Heart left ventricle (tissue), 13 donors: ENCODE measurements around the gene GTF2F2.

ENCODE experiments used
- POLR2A ChIP-seq, 2 donors: fragments of 450-650 bp; IDR thresholded peaks; one replicate each; pipeline ENCODE4 v1.6.1; 2017; ENCODE audit warnings: antibody characterized with exemption in 2 of 2, mild to moderate bottlenecking in 2 of 2, moderate library complexity in 2 of 2
- TF ChIP-seq, protein P1 (sequence below), 12 donors: fragments of 200-600 bp; sonication (generic) in 4 of 12; IDR thresholded peaks; one replicate each; pipeline versions ENCODE4 v1.5.0 to v1.8.0; 2018 to 2022; ENCODE audit warnings: antibody characterized with exemption in 12 of 12, mild to moderate bottlenecking in 5 of 12
- donor health status: ischemic (EF 13 %, LVEDD 7.1; RV severe dilation, severe dysfunction).
- donor health status: DM: no; HTN: yes; CAD: no.
- donor health status: DM: no; HTN: no; CAD: no.
- donor health status: ischemic (EF 25% LVEDD 6.9; RV normal size, moderate dysfunction).
- donor health status: ischemic (EF 25% LVEDD 5.7; RV mildly dilated, moderate dysfunction).
- donor health status: ischemic (EF 35%, LVEDD 5.7; RV mildly dilated, moderate dysfunction).
- donor health status: nonischemic (EF 11% LVEDD 7.7; RV severe dilation, severe dysfunction).
- donor health status: DM: yes; HTN: yes; CAD: no.
- donor health status: PGD.
- donor health status: ischemic (EF 29% LVEDD 5.4; RV normal size, mild dysfunction).
- donor health status: nonischemic (EF 23%, LVEDD 6.1; RV moderate dilation, normal function).

DNA sequence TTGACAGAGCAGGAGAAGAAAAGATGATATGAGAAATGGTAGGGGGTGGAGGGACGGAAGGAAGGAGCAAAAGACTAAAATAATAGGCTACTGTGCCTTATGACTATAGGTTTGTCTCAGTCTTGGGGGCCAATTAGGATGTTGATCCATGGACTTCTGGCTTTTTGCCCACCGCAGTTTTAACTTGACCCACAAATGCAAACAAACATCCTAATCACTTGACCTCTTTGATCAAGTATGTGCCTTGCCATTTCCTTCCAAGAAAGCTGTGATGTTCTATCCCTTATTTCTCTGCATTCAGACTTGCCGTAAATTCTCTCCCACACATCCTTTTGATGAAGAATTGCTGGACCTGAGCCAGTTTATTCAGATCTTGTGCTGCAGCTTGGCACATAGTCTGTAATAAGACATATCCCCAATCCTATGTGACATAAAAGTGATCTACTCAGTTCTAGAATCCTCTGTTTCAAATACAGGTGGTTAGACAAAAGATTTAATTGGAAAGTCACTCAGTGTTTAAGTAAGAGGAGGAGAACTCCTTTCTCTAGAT lies 157.9 kb downstream of the GTF2F2 start:
- TF ChIP-seq POLR2A (IDR thresholded peaks at IDR 0.05) = no peak
- TF ChIP-seq, protein P1, sequence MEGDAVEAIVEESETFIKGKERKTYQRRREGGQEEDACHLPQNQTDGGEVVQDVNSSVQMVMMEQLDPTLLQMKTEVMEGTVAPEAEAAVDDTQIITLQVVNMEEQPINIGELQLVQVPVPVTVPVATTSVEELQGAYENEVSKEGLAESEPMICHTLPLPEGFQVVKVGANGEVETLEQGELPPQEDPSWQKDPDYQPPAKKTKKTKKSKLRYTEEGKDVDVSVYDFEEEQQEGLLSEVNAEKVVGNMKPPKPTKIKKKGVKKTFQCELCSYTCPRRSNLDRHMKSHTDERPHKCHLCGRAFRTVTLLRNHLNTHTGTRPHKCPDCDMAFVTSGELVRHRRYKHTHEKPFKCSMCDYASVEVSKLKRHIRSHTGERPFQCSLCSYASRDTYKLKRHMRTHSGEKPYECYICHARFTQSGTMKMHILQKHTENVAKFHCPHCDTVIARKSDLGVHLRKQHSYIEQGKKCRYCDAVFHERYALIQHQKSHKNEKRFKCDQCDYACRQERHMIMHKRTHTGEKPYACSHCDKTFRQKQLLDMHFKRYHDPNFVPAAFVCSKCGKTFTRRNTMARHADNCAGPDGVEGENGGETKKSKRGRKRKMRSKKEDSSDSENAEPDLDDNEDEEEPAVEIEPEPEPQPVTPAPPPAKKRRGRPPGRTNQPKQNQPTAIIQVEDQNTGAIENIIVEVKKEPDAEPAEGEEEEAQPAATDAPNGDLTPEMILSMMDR (IDR thresholded peaks at IDR 0.05) = no peak
